Stimulated activated naive CD8-positive, alpha-beta T cell treated with anti-CD3 and anti-CD28 coated beads, Interleukin-15, amount 100 ng/mL, for 72 hours (primary cell): ENCODE results near the gene NXF2.
"Not testable (repeated sequence)": the region's sequence is repeated elsewhere in the genome, so short reads cannot be mapped to it uniquely, and the experiment has no call there.

Experiments used
- ATAC-seq: fragments of 150-1000 bp; cut with Tn5 transposase; 2 replicates; pipeline ENCODE4 v1.10.0; 2021; ENCODE audit warnings: mild to moderate bottlenecking, moderate library complexity
- DNase-seq, 2 donors: peaks; one replicate each; pipeline ENCODE4 v3.0.0; 2021 to 2022
- H3K27ac Mint-ChIP-seq, 2 donors: one replicate each; pipeline ENCODE4 v1.8.0; 2022; ENCODE audit warnings: mild to moderate bottlenecking in 2 of 2, mixed read lengths in 2 of 2, moderate library complexity in 2 of 2
- H3K27me3 Mint-ChIP-seq: one replicate; pipeline ENCODE4 v1.8.0; 2022; ENCODE audit warnings: mixed read lengths
- H3K4me1 Mint-ChIP-seq: one replicate; pipeline ENCODE4 v1.8.0; 2022; ENCODE audit warnings: mild to moderate bottlenecking, mixed read lengths
- H3K4me3 Mint-ChIP-seq, 2 donors: one replicate each; pipeline ENCODE4 v1.8.0; 2022; ENCODE audit warnings: mild to moderate bottlenecking in 2 of 2, mixed read lengths in 2 of 2, moderate library complexity in 1 of 2
- H3K9me3 Mint-ChIP-seq, 2 donors: one replicate each; pipeline ENCODE4 v1.8.0; 2022; ENCODE audit warnings: mixed read lengths in 2 of 2

The NXF2 gene, protein sequence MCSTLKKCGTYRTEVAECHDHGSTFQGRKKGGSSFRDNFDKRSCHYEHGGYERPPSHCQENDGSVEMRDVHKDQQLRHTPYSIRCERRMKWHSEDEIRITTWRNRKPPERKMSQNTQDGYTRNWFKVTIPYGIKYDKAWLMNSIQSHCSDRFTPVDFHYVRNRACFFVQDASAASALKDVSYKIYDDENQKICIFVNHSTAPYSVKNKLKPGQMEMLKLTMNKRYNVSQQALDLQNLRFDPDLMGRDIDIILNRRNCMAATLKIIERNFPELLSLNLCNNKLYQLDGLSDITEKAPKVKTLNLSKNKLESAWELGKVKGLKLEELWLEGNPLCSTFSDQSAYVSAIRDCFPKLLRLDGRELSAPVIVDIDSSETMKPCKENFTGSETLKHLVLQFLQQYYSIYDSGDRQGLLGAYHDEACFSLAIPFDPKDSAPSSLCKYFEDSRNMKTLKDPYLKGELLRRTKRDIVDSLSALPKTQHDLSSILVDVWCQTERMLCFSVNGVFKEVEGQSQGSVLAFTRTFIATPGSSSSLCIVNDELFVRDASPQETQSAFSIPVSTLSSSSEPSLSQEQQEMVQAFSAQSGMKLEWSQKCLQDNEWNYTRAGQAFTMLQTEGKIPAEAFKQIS

DNA sequence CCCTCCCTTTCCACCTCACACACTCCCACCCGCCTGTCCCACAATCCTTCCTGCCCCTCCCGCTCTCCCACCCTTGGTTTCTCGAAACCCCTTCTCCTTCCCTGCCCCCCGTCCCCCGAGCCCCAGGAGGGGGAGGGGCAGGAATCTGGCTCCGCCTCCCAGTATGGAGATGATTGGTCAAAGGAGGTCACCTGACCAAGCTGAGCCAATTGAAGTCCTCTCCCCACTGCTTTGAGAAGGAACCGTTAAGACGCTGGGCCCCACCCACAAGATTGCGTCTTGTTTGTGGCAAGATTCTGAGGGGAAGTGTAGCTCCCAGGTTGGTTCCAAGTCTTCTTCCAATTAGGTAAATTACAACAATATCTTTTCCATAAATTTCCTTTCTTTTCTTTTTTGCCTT lies at the start of gene NXF2:
NXF2 (plus strand) TSS at position 275 of the 400 bp plus-strand sequence. CDS start 59,912 bp downstream, outside the sequence.
- not testable (repeated sequence) for H3K9me3 Mint-ChIP-seq, H3K27ac Mint-ChIP-seq, DNase-seq, H3K27me3 Mint-ChIP-seq, H3K4me3 Mint-ChIP-seq, H3K4me1 Mint-ChIP-seq, ATAC-seq

DNA sequence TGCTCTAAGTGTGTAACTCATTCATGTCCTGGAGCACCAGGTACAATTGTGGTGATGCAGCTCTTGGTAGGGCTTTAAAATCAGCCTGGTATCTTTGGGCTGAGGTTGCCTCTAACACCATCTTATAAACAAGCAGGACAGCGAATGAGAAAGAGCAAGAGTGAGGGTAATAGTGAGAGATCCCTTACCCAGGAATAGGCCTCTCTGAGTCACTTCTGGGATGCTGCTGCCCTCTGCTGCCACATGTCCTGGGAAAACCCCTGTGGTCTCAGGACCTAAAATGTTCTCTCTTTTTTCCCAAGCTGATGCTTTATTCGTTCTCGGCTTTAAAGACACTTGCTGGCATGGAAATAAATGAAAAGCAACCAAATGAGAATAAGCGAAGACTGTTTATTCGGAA lies 39.0 kb upstream of the NXF2 start:
- H3K4me3 Mint-ChIP-seq, DNase-seq, ATAC-seq, H3K27me3 Mint-ChIP-seq, H3K4me1 Mint-ChIP-seq, H3K27ac Mint-ChIP-seq, H3K9me3 Mint-ChIP-seq: not testable (repeated sequence)

DNA sequence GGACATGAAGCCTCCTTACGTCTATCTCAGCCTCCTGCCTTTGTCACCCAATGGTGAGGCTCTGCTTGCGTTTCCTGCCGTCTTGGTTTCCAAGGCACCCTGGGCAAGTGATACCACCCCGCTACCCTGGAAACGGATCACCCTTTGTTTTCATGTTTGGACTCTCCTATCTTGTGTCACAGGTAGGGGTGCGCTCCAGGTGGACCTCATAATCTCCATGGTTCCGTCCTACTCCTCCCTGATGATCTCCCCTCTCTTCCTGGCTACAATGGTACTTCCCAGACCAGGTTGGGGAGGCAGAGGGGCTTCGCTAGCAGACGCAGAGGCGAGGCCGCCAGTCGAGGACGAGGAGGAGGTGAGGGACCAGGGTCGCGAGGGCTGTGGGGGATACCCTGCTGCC lies 32.0 kb upstream of the NXF2 start, which contains the start of gene TCP11X1:
TCP11X1 (plus strand) TSS at position 316 of the 400 bp plus-strand sequence.
- not testable (repeated sequence) for H3K9me3 Mint-ChIP-seq, ATAC-seq, H3K27me3 Mint-ChIP-seq, H3K27ac Mint-ChIP-seq, H3K4me3 Mint-ChIP-seq, DNase-seq, H3K4me1 Mint-ChIP-seq

DNA sequence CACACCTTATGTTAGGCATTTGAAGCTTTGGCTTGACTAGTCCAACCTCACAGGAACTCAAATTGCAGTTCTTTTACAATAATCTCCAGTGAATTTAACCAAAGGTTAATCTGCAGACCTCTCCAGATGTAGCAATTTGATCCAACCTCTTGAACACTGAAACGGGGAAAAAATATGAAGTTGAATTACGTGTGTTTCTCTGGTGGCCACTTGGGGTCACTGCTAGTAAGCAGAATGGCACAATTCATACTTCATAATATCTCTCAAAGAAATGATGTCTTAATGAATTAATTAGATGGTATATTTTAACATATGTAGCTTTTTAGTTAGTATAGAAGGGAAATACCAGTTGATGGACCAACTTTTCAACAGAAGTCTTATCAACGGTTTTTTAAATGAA lies 30.5 kb upstream of the NXF2 start:
- H3K4me1 Mint-ChIP-seq, ATAC-seq, H3K27me3 Mint-ChIP-seq, H3K9me3 Mint-ChIP-seq, H3K27ac Mint-ChIP-seq, DNase-seq, H3K4me3 Mint-ChIP-seq: not testable (repeated sequence)

DNA sequence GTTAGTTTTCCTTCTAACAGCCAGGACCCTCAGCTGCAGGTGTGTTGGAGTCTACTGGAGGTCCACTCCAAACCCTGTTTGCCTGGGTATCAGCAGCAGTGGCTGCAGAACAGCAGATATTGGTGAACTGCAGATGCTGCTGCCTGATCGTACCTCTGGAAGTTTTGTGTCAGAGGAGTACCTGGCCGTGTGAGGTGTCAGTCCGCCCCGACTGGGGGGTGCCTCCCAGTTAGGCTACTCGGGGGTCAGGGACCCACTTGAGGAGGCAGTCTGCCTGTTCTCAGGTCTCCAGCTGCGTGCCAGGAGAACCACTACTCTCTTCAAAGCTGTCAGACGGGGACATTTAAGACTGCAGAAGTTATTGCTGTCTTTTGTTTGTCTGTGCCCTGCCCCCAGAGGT lies 11.3 kb upstream of the NXF2 start:
- not testable (repeated sequence) for H3K9me3 Mint-ChIP-seq, ATAC-seq, H3K27ac Mint-ChIP-seq

DNA sequence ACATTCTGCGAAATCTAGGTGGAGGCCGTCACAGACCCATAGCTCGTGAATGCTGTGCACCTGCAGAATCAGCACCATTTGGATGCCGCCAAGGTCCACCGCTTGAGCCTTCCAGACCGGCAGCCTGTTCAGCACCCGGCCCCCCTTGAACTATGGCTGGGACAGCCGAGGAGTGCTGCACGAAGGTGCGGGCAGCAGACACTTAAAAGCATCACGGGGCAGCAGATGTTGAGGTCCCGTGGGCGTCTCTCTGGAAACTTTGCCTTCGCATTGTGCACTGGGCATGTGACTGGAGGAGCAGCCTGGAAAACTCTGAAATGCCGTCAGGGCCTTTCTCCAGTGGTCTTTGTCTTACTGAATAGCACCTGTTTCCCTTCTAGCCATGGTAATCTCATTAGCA lies 6.7 kb upstream of the NXF2 start:
- not testable (repeated sequence) for H3K27ac Mint-ChIP-seq, H3K4me1 Mint-ChIP-seq, DNase-seq, ATAC-seq, H3K27me3 Mint-ChIP-seq, H3K9me3 Mint-ChIP-seq, H3K4me3 Mint-ChIP-seq

More for the DNA sequence above, 11.3 kb upstream of the NXF2 start:
- not testable (repeated sequence) for DNase-seq, H3K4me1 Mint-ChIP-seq, H3K4me3 Mint-ChIP-seq, H3K27me3 Mint-ChIP-seq

DNA sequence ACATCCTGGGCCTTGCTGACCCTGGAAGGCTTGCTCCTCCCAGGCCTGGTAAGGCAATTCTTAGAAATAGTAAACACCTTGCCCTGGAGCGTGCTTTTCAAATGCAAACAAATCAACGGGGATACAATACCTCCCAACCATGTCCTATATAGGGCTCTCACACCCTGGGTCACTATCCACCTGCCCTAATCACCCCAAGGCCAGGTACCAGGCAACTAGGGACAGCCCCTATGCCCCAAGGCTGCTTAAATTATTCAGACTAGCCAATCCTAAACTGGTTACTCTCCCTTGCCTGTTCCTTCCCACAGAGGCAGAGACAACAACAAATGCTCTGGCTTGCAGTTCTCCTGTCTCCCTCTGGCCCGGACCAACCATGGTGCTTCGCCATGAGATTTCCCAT lies 25.3 kb downstream of the NXF2 start:
- DNase-seq, ATAC-seq, H3K27ac Mint-ChIP-seq, H3K4me1 Mint-ChIP-seq, H3K4me3 Mint-ChIP-seq, H3K9me3 Mint-ChIP-seq, H3K27me3 Mint-ChIP-seq: not testable (repeated sequence)

DNA sequence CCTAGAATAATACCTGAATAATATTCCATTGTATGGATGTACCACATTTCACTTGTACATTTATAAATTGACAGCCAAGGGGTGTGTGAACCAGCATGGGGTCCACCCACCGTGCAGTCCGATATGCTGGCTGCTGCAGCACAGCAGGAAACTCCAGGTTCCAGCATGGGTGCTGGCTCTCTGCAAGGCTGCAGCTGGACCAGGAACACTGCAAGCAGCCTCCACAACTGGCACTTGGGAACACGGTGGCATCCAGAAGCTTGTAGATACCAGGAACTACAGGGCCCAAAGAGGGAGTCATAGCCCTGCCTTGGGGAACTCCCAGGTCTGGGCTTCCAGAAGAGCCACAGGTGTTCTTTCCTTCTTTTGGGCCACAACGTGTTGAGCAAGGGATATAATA lies 91.2 kb downstream of the NXF2 start:
- ATAC-seq (no peak), DNase-seq (no peak)
- no peaks in the 10 kb centered on the region for H3K4me1 Mint-ChIP-seq
- H3K27ac Mint-ChIP-seq = no peak overlapping the region
- H3K27me3 Mint-ChIP-seq = no peaks in the 10 kb centered on the region
- H3K9me3 Mint-ChIP-seq = no peaks in the 10 kb centered on the region
- no peak overlapping the region for H3K4me3 Mint-ChIP-seq

DNA sequence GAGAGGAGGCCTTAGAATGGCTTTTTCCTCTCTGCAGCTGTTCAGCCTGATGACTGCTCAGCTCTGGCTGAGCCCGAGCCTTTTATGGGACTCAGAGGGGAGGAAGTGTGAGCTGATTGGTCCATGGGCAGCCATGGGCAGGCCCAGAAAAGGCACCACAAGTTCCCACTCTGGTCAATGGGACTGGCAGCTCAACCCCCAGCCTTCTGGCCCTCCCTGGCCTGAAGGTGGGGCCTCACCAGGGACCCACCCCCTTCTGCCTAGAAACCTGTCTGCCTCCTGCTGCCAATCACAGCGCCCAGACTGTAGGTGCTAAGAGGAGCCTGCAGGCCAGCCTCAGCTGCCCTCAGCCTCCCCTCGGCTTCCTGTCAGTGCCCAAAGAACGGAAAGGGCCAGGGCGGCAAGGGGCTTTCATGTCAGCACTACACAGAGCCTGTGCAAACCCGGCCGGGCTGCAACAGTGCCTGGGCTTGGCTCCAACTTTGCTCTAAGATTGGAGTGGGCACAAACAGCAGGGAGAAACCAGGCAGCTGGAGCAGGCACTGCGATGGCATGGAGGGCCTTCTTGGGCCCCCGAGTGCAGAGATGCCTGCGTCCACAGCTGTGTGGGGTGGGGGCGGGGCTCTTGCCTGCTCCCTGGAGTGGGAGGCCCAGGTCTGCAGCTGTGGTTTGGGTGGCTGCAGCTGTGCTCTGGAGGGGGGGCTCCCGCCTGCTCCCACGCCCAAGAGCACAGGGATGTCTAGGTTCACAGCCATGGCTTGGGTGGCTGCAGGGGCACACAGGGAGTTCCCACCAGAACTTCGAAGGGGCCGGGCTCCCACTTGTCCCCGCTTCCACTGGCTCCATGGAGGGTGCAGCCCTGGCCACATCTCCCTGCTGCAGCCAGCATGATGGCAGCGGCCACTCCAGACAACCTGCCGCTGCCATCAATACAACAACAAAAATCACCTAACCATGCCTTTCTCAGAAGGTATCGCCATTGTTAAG lies 92.6 kb downstream of the NXF2 start:
- Mint-ChIP-seq H3K9me3 (no peaks in the 10 kb centered on the region), H3K27ac (no peak overlapping the region), H3K4me1 (no peaks in the 10 kb centered on the region), H3K27me3 (no peaks in the 10 kb centered on the region), H3K4me3 (no peak overlapping the region)
- ATAC-seq (peak; percentile 53), DNase-seq (no peak)

DNA sequence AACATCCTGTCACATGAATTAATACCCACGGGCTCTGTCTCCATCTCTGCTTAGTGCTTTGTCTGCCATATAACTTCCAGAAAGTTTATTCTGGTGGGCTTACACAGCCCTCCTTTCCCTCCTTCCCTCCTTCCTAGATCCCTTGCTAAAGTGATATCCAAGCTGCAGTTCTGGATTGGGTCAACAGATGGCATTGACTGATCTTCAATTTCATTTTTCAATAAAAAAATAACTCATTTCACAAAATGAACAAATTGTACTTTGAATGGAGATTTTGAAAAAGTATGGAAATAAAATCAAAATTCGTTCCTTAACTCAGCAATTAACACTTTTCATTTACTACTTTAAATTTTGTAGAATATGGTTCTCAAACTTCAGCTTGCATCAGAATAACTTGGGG lies 94.9 kb downstream of the NXF2 start:
- ATAC-seq = no peak
- Mint-ChIP-seq H3K27me3 (no peaks in the 10 kb centered on the region), H3K4me3 (no peak overlapping the region), H3K4me1 (no peaks in the 10 kb centered on the region), H3K27ac (no peak overlapping the region), H3K9me3 (no peaks in the 10 kb centered on the region)
- no peak for DNase-seq

DNA sequence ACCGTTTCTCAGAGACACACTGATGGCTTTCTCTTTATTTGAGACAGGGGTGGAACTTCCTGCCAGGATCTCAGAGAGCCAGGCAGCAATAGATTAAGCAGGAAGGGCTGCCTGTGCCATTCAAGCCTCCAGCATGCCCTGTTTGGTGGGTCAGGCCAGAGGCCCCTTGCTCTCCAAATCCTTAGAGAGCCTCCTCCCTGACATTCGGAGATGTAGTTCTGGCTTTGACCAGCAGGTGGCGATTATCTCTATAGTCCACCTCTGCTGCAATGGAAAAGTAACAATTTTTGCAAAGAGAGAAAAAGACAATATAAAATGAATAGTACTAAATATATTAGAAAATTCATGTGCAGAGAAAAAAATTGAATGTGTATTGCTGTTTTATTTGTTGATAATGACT lies 98.9 kb downstream of the NXF2 start:
- no peaks in the 10 kb centered on the region for H3K4me1 Mint-ChIP-seq
- no peaks in the 10 kb centered on the region for H3K27me3 Mint-ChIP-seq
- DNase-seq = peak; percentile 34 to 38
- no peak overlapping the region for H3K27ac Mint-ChIP-seq
- no peaks in the 10 kb centered on the region for H3K9me3 Mint-ChIP-seq
- ATAC-seq = no peak
- no peak overlapping the region for H3K4me3 Mint-ChIP-seq
